Stimulated activated CD4-positive, alpha-beta T cell treated with anti-CD3 and anti-CD28 coated beads, TNF-alpha, amount 100 ng/mL, for 48 hours (primary cell): Measurements from ENCODE around the gene CYP8B1.

ENCODE experiments used
- DNase-seq, 3 donors: peaks; one replicate each; pipeline ENCODE4 v3.0.0-alpha.2; 2020; ENCODE audit warnings: low read depth in 3 of 3

CYP8B1 gene

GRCh38 chr3:42852441-42852840, 23.2 kb downstream of the CYP8B1 start:
- DNase-seq: no peak

GRCh38 chr3:42851228-42851834, 24.3 kb downstream of the CYP8B1 start:
- no peak for DNase-seq

- DNase-seq: no peak
These were observed 25.4 kb downstream of the CYP8B1 start for GRCh38 chr3:42850263-42850662.

- DNase-seq: no peak
These were observed 26.7 kb downstream of the CYP8B1 start for GRCh38 chr3:42849017-42849416.

- DNase-seq: no peak
These were observed 27.9 kb downstream of the CYP8B1 start for GRCh38 chr3:42847731-42848130.

GRCh38 chr3:42846685-42847522, 28.8 kb downstream of the CYP8B1 start:
- no peak for DNase-seq

- no peak for DNase-seq
These were observed 30.9 kb downstream of the CYP8B1 start for GRCh38 chr3:42844815-42845214.

- DNase-seq: no peak
These were observed 31.3 kb downstream of the CYP8B1 start for GRCh38 chr3:42844412-42844713.

GRCh38 chr3:42843713-42844411, 31.8 kb downstream of the CYP8B1 start:
- no peak for DNase-seq

- DNase-seq: no peak
These were observed 34.3 kb downstream of the CYP8B1 start for GRCh38 chr3:42841332-42841731.

GRCh38 chr3:42839616-42840015, 36.1 kb downstream of the CYP8B1 start:
- no peak for DNase-seq

GRCh38 chr3:42838571-42838970, 37.1 kb downstream of the CYP8B1 start:
- DNase-seq: no peak

GRCh38 chr3:42836150-42837123, 39.2 kb downstream of the CYP8B1 start:
- no peak for DNase-seq

- DNase-seq: peak; percentile 60 to 84 (median 70)
These were observed 44.4 kb downstream of the CYP8B1 start for GRCh38 chr3:42831321-42831713.

- DNase-seq: no peak
These were observed 45.0 kb downstream of the CYP8B1 start for GRCh38 chr3:42830437-42831320.

- no peak for DNase-seq
These were observed 45.8 kb downstream of the CYP8B1 start for GRCh38 chr3:42829628-42830436.

- DNase-seq: no peak
These were observed 46.5 kb downstream of the CYP8B1 start for GRCh38 chr3:42829083-42829627.

- no peak for DNase-seq
These were observed 48.0 kb downstream of the CYP8B1 start for GRCh38 chr3:42827654-42828053.

GRCh38 chr3:42827023-42827422, 48.7 kb downstream of the CYP8B1 start:
- DNase-seq: no peak

GRCh38 chr3:42826141-42826540, 49.5 kb downstream of the CYP8B1 start:
- no peak for DNase-seq
